Kidney tubule cell (primary cell): ENCODE data around the gene AHCYL2.
"Not testable (repeated sequence)": the region's sequence is repeated elsewhere in the genome, so short reads cannot be mapped to it uniquely, and the experiment has no call there.

Experiments used
- DNase-seq: peaks from one replicate; pipeline ENCODE4 v3.0.0-alpha.2; 2018; ENCODE audit warnings: low spot score

AHCYL2 gene

GRCh38 chr7:129427526-129428045, 202.8 kb downstream of the AHCYL2 start:
- DNase-seq: no peak

GRCh38 chr7:129431911-129432643, 207.2 kb downstream of the AHCYL2 start:
- no peak for DNase-seq

- peak; percentile 88 for DNase-seq
These were observed 209.2 kb downstream of the AHCYL2 start, which contains the start of gene STRIP2 for GRCh38 chr7:129433847-129434674. STRIP2 (plus strand) TSS chr7:129434432; CDS start chr7:129434473, 41 bp downstream.

- peak; percentile 22 for DNase-seq
These were observed 210.0 kb downstream of the AHCYL2 start for GRCh38 chr7:129434675-129435318.

GRCh38 chr7:129435414-129435829, 210.6 kb downstream of the AHCYL2 start:
- DNase-seq: no peak

GRCh38 chr7:129436335-129436923, 211.6 kb downstream of the AHCYL2 start:
- DNase-seq: no peak

GRCh38 chr7:129437190-129437589, 212.4 kb downstream of the AHCYL2 start:
- no peak for DNase-seq

GRCh38 chr7:129438281-129438838, 213.5 kb downstream of the AHCYL2 start:
- DNase-seq: no peak

GRCh38 chr7:129438839-129439651, 214.2 kb downstream of the AHCYL2 start:
- peak; percentile 87 for DNase-seq

GRCh38 chr7:129439963-129440625, 215.3 kb downstream of the AHCYL2 start:
- DNase-seq: no peak

- no peak for DNase-seq
These were observed 218.8 kb downstream of the AHCYL2 start for GRCh38 chr7:129443612-129444011.

- DNase-seq: not testable (repeated sequence)
These were observed 219.9 kb downstream of the AHCYL2 start for GRCh38 chr7:129444776-129445175.

GRCh38 chr7:129446925-129447324, 222.1 kb downstream of the AHCYL2 start:
- not testable (repeated sequence) for DNase-seq

- not testable (repeated sequence) for DNase-seq
These were observed 222.6 kb downstream of the AHCYL2 start for GRCh38 chr7:129447445-129447844.

GRCh38 chr7:129448608-129449007, 223.8 kb downstream of the AHCYL2 start:
- DNase-seq: not testable (repeated sequence)

- DNase-seq: no peak
These were observed 225.5 kb downstream of the AHCYL2 start for GRCh38 chr7:129450295-129450694.

GRCh38 chr7:129452589-129453231, 227.9 kb downstream of the AHCYL2 start:
- DNase-seq: peak; percentile 69

GRCh38 chr7:129453510-129454248, 228.8 kb downstream of the AHCYL2 start:
- no peak for DNase-seq

GRCh38 chr7:129454249-129454551, 229.4 kb downstream of the AHCYL2 start:
- DNase-seq: peak; percentile 23
